T-helper 17 cell (primary cell): ENCODE results near the gene MRPS26. TPM values are rescaled to one million over a fixed set of nuclear protein-coding genes. Genes with fewer than 3 reads are reported as not detected.
"Not testable (repeated sequence)": the region's sequence is repeated elsewhere in the genome, so short reads cannot be mapped to it uniquely, and the experiment has no call there.

Experiments
- ATAC-seq: fragments of 150-1000 bp; cut with Tn5 transposase; 2 replicates; pipeline ENCODE4 v1.10.0; 2021; ENCODE audit warnings: mild to moderate bottlenecking, moderate library complexity
- DNase-seq, 3 donors: peaks; one replicate each; pipeline versions ENCODE4 v3.0.0 to v3.0.0-alpha.2; 2020 to 2021
- H3K9me3 ChIP-seq: one replicate; pipeline ENCODE4 v1.7.0; 2013; ENCODE audit warnings: low read length, mild to moderate bottlenecking; ENCODE audit not compliant: control insufficient read depth, poor library complexity, severe bottlenecking
- H3K27ac Mint-ChIP-seq: one replicate; pipeline ENCODE4 v1.8.0; 2022; ENCODE audit warnings: mild to moderate bottlenecking, moderate library complexity, mixed read lengths
- H3K27me3 Mint-ChIP-seq: one replicate; pipeline ENCODE4 v1.8.0; 2022; ENCODE audit warnings: mixed read lengths
- H3K36me3 Mint-ChIP-seq: one replicate; pipeline ENCODE4 v1.8.0; 2022; ENCODE audit warnings: low read depth, mixed read lengths
- H3K4me1 Mint-ChIP-seq: one replicate; pipeline ENCODE4 v1.8.0; 2022; ENCODE audit warnings: mild to moderate bottlenecking, mixed read lengths
- H3K4me3 Mint-ChIP-seq: one replicate; pipeline ENCODE4 v1.8.0; 2022; ENCODE audit warnings: mild to moderate bottlenecking, moderate library complexity, mixed read lengths
- total RNA-seq, 4 donors: library from RNA in 2 of 4; stranded (reverse) in 2 of 4; gene quantifications; one replicate each; pipeline ENCODE4 v1.2.3 and lab custom pipeline; 2022 to 2026

MRPS26 gene
- total RNA-seq, 2 donors from 2014 or later = 16.8 to 17.2 TPM

DNA sequence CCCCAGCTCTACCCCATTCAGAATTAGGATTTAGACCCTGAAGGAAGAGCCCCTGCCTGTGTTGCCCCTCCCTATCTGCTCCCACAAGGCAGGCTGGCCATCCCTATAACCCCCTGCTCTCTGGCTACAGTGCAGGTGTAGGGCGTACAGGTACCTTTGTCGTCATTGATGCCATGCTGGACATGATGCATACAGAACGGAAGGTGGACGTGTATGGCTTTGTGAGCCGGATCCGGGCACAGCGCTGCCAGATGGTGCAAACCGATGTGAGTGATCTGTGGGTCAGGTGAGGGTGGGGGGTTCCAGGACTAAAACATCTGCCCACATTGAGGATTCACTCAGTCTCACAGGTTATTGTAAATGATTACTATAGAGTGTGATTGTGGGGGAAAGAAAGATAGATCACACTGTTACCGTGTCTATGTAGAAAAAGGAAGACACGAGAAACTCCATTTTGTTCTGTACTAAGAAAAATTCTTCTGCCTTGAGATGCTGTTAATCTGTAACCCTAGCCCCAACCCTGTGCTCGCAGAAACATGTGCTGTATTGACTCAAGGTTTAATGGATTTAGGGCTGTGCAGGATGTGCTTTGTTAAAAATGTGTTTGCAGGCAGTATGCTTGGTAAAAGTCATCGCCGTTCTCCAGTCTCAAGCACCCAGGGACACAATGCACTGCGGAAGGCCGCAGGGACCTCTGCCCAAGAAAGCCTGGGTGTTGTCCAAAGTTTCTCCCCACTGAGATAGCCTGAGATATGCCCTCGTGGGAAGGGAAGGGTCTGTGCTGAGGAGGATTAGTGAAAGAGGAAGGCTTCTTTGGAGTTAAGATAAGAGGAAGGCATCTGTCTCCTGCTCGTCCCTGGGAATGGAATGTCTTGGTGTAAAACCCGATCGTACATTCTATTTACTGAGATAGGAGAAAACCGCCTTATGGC, 23.0 kb upstream of the MRPS26 start:
- not testable (repeated sequence) for DNase-seq, H3K4me1 Mint-ChIP-seq, H3K9me3 ChIP-seq, H3K27ac Mint-ChIP-seq, ATAC-seq, H3K27me3 Mint-ChIP-seq
- peaks cover 14% of the 10 kb centered on the region for H3K36me3 Mint-ChIP-seq
- H3K4me3 Mint-ChIP-seq = peak overlapping the region; percentile 19

DNA sequence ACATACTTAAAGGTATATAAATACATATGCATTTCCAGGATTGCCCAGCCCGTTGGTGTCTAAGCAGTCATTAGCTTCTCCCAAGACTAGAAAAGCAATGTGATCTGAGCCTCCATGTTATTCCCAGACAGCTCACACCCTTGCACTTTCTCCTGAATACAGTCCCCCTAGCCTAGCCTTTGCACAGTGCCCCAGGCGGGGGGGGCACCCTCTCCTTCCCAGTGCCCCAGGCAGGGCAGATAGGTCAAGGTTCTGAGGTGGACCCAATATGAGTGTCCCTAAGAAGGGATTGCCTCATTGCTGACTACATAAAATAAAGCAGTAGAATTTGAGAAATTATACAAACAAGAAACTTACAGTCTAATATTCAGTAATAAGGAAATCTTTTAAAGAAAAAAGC, 17.9 kb upstream of the MRPS26 start:
- no peaks in the 10 kb centered on the region for H3K9me3 ChIP-seq
- Mint-ChIP-seq H3K27ac (no peak overlapping the region), H3K36me3 (peaks cover 7% of the 10 kb centered on the region), H3K4me3 (no peak overlapping the region), H3K27me3 (no peaks in the 10 kb centered on the region), H3K4me1 (no peaks in the 10 kb centered on the region)
- ATAC-seq (no peak), DNase-seq (no peak)

DNA sequence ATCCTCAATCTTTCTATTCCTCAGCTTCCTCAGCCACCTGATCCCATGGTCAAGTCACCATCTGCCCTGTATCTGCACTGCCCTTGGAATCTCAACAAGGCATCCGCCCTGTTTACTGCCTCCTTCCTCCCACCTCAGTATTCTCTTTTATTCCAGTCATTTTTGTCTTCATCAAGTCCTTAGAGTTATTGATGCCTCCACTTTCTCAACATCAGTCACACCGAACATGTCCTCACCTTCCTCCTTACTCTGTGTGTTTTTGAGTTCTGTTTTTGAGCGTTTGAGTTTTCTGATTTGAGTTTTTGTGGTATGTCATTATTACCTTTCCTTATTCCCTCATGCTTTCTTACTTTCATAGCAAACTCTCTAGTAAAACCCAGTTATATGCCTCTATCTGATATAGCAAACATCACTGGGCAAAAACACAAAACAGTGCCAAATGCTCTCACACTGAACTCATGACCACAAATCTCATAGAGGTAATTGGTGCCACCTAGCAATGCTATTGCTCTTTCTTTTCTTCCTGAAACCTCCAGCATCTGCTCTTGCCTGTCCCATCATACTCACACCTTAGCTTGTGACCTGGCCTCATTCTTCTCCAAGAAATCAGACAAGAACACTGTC, 14.2 kb upstream of the MRPS26 start:
- ATAC-seq (no peak), DNase-seq (no peak)
- H3K4me1 Mint-ChIP-seq = peaks cover 2% of the 10 kb centered on the region
- H3K27ac Mint-ChIP-seq = no peak overlapping the region
- no peaks in the 10 kb centered on the region for H3K27me3 Mint-ChIP-seq
- H3K9me3 ChIP-seq = no peaks in the 10 kb centered on the region
- H3K36me3 Mint-ChIP-seq = peaks cover 16% of the 10 kb centered on the region
- H3K4me3 Mint-ChIP-seq = no peak overlapping the region

DNA sequence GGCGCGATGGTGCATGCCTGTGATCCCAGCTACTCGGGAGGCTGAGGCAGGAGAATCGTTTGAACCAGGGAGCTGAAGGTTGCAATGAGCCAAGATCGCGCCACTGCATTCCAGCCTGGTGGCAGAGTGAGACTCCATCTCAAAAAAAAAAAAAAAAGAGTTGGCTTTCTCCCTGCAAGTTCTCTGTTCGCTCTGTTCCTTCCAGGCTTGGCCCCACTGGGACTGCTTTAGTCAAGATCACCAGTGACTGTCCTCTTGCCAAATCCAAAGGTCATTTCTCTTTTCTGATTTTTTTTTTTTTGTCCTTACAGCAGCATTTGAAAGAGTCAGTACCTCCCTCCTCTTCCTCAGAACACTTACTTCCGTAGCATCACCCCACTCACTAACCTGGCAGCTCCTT, 13.2 kb upstream of the MRPS26 start:
- H3K4me3 Mint-ChIP-seq = no peak overlapping the region
- H3K27ac Mint-ChIP-seq = no peak overlapping the region
- no peak for DNase-seq
- no peaks in the 10 kb centered on the region for H3K27me3 Mint-ChIP-seq
- peaks cover 2% of the 10 kb centered on the region for H3K4me1 Mint-ChIP-seq
- no peak for ATAC-seq
- peaks cover 13% of the 10 kb centered on the region for H3K36me3 Mint-ChIP-seq
- no peaks in the 10 kb centered on the region for H3K9me3 ChIP-seq

DNA sequence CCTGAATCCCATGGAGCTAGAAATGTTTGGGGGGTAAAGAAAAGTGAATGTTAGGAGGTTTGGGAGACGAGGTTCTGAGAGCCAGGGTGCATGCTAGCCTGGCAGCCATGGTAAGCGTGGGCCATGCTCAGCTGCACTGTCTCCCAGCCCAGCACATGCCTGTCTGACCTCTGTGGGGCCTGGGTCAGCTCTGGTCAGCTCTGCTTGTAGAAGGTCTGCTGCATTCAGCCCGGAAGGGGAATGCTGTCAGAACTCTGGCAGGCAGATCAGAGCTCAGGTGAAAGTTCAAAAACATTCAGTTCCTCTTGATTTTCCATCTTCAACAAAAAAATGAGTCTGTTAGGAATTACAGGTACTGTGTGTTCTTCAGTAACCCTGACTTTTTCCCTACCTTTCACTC, 8.2 kb upstream of the MRPS26 start:
- H3K9me3 ChIP-seq = no peaks in the 10 kb centered on the region
- Mint-ChIP-seq H3K4me3 (no peak overlapping the region), H3K36me3 (peaks cover 19% of the 10 kb centered on the region), H3K27ac (no peak overlapping the region), H3K27me3 (no peaks in the 10 kb centered on the region), H3K4me1 (peaks cover 12% of the 10 kb centered on the region)
- DNase-seq (no peak), ATAC-seq (no peak)

DNA sequence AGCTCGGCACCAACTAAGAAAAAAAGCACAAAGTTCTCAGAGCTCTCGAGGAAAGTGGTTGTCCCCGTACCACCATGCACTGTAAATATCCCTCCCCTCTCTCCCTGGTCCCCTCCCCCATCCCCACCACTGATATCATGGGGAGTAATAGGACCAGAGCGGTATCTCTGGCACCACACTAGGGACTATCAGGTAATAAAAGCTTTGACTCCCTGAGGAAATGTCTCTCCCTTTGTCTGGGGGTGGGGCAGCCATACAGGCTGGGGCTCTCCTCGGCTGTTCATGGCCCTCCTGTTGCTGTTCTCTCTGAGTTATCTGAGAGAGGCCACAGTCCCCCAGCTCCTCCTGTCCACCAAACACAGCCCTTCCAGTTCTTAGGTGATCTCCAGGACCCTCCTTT, 7.4 kb upstream of the MRPS26 start:
- Mint-ChIP-seq H3K36me3 (peaks cover 19% of the 10 kb centered on the region), H3K27me3 (no peaks in the 10 kb centered on the region), H3K4me1 (peaks cover 12% of the 10 kb centered on the region), H3K27ac (peak overlapping the region; percentile 74), H3K4me3 (no peak overlapping the region)
- no peaks in the 10 kb centered on the region for H3K9me3 ChIP-seq
- no peak for ATAC-seq
- no peak for DNase-seq

DNA sequence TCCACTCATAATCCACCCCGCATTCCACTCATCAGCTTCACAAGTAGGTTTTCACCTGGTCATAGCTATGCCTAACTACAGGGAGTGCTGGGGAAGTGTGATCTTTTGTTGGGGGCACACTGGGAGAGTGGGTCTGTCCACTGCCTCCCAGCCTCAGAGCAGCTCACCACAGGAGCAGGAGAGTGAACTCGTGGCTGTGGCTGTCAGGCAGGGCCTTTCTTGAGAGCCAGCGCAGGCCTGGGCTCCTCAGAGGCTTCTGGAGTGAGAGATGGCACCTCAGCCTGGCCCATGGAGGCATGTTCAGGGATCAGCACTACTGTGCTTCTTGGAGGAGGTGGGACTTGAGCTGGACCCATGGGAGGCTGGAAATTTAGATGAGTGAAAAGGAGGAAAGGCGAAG, 6.4 kb upstream of the MRPS26 start:
- Mint-ChIP-seq H3K36me3 (peaks cover 19% of the 10 kb centered on the region), H3K4me1 (peaks cover 16% of the 10 kb centered on the region), H3K27ac (peak overlapping the region; percentile 74), H3K27me3 (no peaks in the 10 kb centered on the region), H3K4me3 (no peak overlapping the region)
- ATAC-seq = no peak
- no peaks in the 10 kb centered on the region for H3K9me3 ChIP-seq
- DNase-seq = no peak

DNA sequence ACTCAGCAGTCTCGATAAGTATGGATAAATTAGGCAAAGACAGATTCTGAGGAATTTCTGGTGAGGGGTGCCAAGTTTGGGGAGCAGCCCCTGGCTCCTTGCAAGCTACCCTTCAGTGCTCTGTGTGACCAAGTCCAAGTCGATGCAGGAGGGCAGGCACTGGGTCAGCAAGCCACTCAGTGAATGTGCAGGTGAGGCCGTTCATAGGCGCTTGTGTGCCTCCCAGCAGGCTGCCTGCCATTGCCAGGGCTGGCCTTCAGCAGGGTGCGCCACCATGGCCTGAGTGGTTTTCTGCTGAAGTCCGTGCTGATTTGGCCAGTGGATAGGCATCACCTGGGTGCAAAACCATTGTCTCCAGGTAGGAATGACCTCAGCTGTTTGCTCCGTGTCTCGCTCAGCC, 5.8 kb upstream of the MRPS26 start:
- Mint-ChIP-seq H3K4me1 (peaks cover 18% of the 10 kb centered on the region), H3K36me3 (peaks cover 15% of the 10 kb centered on the region), H3K27ac (peak overlapping the region; percentile 79), H3K27me3 (no peaks in the 10 kb centered on the region), H3K4me3 (no peak overlapping the region)
- no peak for DNase-seq
- ATAC-seq = no peak
- no peaks in the 10 kb centered on the region for H3K9me3 ChIP-seq

DNA sequence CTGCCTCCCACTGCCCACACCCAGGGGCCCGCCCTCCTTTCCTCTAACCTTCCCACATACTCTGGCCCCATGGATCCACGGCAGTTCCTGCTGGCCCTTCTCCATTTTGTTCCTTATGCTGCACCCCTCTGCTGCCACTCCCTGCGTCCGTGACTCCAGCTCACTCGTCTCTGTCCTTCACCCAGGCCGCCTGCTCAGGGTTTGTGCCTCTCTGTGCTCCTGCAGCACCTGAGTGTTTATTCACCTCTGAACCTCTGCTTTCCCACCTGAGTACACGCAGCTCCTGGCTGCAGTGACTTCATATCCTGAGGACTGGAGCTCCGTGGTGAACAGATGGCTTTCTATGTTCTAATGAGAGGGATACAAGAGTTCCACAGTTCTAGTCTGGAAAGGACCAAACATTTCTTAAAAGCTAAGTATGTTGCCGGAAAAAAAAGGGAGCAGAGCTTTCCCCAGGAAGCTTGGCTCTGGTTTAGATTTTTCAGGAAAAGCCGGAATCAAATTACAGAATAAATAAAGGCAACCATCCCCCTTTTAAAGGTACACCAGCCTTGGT, 3.9 kb upstream of the MRPS26 start:
- H3K9me3 ChIP-seq = no peaks in the 10 kb centered on the region
- ATAC-seq = no peak
- Mint-ChIP-seq H3K4me3 (no peak overlapping the region), H3K27me3 (no peaks in the 10 kb centered on the region), H3K4me1 (peaks cover 24% of the 10 kb centered on the region), H3K27ac (peak overlapping the region; percentile 76), H3K36me3 (peaks cover 8% of the 10 kb centered on the region)
- no peak for DNase-seq

DNA sequence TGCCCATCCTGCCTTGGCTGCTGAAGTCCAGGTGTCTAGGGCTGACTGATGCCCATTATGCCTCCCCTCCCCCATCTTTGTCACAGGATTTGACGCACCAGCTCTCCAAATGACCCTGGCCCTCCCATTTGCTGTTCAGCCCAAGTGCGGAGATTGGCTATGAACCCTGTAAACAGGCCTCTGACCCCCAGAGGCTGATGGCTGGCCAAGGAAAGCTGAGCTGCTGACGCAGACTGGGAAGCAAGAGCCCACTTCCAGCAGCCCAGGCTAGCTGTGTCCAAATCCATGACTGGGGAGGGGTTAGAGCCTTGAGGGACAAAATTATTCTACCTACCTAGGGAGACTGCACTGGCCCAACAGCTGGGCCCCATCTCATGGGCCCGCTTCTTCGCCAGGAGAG, 3.2 kb upstream of the MRPS26 start:
- peak overlapping the region; percentile 39 for H3K27ac Mint-ChIP-seq
- no peak for ATAC-seq
- H3K36me3 Mint-ChIP-seq = peaks cover 8% of the 10 kb centered on the region

DNA sequence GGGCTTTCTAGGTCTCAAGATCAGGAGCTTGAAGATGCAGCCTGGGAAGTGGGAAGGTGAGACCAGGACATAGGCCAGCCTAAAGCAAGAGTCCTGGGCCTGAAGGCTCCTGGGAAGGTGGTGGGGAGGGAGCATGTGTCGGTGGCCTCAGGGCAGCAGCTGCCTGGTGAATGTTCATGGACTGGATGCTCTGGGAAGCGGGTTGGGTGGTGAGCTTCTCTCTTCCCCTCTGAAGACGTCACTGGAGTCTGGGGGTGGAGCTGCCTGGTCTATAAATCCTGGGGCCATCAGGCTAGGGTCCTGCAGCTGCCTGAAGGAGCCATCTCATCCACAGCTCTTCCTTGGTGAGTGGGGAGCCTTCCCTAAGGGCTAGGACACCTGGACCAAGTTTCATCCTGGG, 2.5 kb upstream of the MRPS26 start, which contains the start of gene GNRH2:
GNRH2 (plus strand) TSS at position 301 of the 400 bp plus-strand sequence. CDS start 793 bp downstream, outside the sequence.
- no peak for DNase-seq
- Mint-ChIP-seq H3K4me3 (peak within 1 kb of the TSS; percentile 31), H3K27me3 (no peaks in the 10 kb centered on the region), H3K4me1 (peaks cover 26% of the 10 kb centered on the region), H3K36me3 (peaks cover 8% of the 10 kb centered on the region), H3K27ac (peak within 1 kb of the TSS; percentile 66)
- no peak for ATAC-seq
- no peaks in the 10 kb centered on the region for H3K9me3 ChIP-seq

More for the DNA sequence above, 3.2 kb upstream of the MRPS26 start:
- no peaks in the 10 kb centered on the region for H3K9me3 ChIP-seq
- Mint-ChIP-seq H3K4me1 (peaks cover 26% of the 10 kb centered on the region), H3K4me3 (no peak overlapping the region), H3K27me3 (no peaks in the 10 kb centered on the region)
- DNase-seq = no peak

DNA sequence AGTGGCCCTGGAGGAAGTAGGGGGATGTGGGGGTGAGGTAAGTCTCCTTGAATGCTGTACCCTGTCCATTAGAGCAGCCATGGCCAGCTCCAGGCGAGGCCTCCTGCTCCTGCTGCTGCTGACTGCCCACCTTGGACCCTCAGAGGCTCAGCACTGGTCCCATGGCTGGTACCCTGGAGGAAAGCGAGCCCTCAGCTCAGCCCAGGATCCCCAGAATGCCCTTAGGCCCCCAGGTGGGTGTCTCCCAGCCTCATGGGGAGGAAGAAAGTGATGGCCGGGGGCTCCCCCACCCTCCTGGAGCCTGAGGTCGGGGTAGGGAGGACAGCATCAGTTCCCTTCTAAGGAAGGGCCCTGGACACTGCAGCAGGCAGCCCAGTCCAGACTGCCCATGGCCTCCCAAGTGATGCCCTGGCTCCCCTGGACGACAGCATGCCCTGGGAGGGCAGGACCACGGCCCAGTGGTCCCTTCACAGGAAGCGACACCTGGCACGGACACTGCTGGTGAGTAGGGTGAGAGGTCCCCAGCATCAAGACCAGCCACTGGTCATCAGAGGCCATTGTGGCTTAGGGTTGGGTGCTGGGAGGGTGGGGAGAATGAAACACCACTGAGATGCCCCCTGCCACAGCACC, 1.4 kb upstream of the MRPS26 start:
- Mint-ChIP-seq H3K27me3 (no peaks in the 10 kb centered on the region), H3K27ac (peak overlapping the region; percentile 66), H3K4me3 (peak overlapping the region; percentile 31), H3K4me1 (peaks cover 26% of the 10 kb centered on the region), H3K36me3 (peaks cover 3% of the 10 kb centered on the region)
- ATAC-seq (no peak), DNase-seq (no peak)
- no peaks in the 10 kb centered on the region for H3K9me3 ChIP-seq
